Activated CD8-positive, alpha-beta T cell treated with anti-CD3 and anti-CD28 coated beads, Interleukin-2, amount 10 ng/mL, durations not matched to agents 7 days and 5 days (primary cell): ENCODE results near the gene KIF1A. TPM values are rescaled to one million over a fixed set of nuclear protein-coding genes. Genes with fewer than 3 reads are reported as not detected.
"Not testable (repeated sequence)": the region's sequence is repeated elsewhere in the genome, so short reads cannot be mapped to it uniquely, and the experiment has no call there.

Experiments
- ATAC-seq: fragments of 150-1000 bp; cut with Tn5 transposase; one replicate; pipeline ENCODE4 v1.10.0; 2021; ENCODE audit warnings: moderate library complexity
- CTCF ChIA-PET: fragments of 350-600 bp; sonication (Branson Sonifier 250); formaldehyde crosslinking; loops from one replicate; lab custom pipeline; 2021; ENCODE audit warnings: antibody characterized with exemption; lab: Charles Lee
- POLR2A ChIA-PET: fragments of 350-600 bp; sonication (Branson Sonifier 250); formaldehyde crosslinking; loops from one replicate; lab custom pipeline; 2021; ENCODE audit warnings: antibody characterized with exemption; lab: Charles Lee
- DNase-seq: peaks from one replicate; pipeline ENCODE4 v3.0.0-alpha.2; 2020
- H3K27ac Mint-ChIP-seq: one replicate; pipeline ENCODE4 v1.8.0; 2021; ENCODE audit warnings: mild to moderate bottlenecking, mixed read lengths
- H3K27me3 Mint-ChIP-seq: one replicate; pipeline ENCODE4 v1.8.0; 2021; ENCODE audit warnings: low read depth, mixed read lengths
- H3K36me3 Mint-ChIP-seq: one replicate; pipeline ENCODE4 v1.8.0; 2021; ENCODE audit warnings: low read depth, mixed read lengths
- H3K4me1 Mint-ChIP-seq: one replicate; pipeline ENCODE4 v1.8.0; 2021; ENCODE audit warnings: low read depth, mixed read lengths
- H3K4me3 Mint-ChIP-seq: one replicate; pipeline ENCODE4 v1.8.0; 2021; ENCODE audit warnings: mild to moderate bottlenecking, mixed read lengths
- H3K9me3 Mint-ChIP-seq: one replicate; pipeline ENCODE4 v1.8.0; 2022; ENCODE audit warnings: mixed read lengths; ENCODE audit not compliant: insufficient read depth
- total RNA-seq, 2 experiments: library from RNA; stranded (reverse); gene quantifications; one replicate each; pipeline ENCODE4 v1.2.3, GENCODE V29; 2021

The KIF1A gene
- total RNA-seq, 2 experiments from 2014 or later, result 0.81 to 1.5 TPM

DNA sequence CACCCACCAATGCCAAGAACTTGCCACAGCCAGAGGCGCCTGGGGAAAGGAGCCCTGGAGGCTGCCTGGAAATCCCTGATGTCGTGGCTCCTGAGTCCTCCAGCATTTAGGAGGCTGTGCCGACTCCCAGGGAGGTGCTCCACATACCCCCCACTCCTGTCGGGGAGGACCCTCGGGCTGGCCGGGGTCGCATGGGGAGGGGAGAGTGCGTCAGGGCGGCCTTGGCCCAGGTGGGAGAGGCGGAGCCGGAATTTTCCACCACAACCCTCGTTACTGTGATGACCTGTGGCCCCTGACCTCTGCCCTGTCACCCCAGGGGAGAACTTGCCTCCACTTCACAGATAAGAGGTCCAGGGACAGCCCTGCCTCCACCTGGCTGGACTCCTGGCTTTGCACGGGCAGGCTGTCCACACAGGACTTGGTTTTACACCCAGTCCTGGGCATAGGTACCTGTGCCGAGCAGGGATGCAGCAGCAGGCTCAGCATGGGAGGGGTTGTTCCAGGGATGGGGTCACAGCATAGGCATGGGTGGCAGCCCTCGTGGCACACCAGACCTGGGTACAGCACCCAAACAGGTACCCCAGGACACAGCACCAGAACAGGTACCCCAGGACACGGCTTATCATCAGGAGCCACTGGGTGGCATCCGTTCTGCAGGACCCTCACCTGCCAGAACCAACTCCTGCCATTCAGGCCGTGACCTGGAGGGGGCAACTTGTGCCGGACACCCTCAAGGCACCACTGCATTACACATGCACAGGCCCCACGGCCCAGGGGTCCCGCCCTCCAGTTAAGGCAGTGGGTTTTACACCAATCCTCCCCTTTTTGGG lies 36.3 kb upstream of the KIF1A start:
- ATAC-seq (no peak), DNase-seq (no peak)
- no peaks in the 10 kb centered on the region for H3K4me1 Mint-ChIP-seq
- POLR2A ChIA-PET, result no interaction called here
- H3K27me3 Mint-ChIP-seq, result peaks cover 2% of the 10 kb centered on the region
- peaks cover 13% of the 10 kb centered on the region for H3K9me3 Mint-ChIP-seq
- no peaks in the 10 kb centered on the region for H3K36me3 Mint-ChIP-seq
- no peak overlapping the region for H3K27ac Mint-ChIP-seq
- H3K4me3 Mint-ChIP-seq, result no peak overlapping the region
- CTCF ChIA-PET, result no interaction called here

DNA sequence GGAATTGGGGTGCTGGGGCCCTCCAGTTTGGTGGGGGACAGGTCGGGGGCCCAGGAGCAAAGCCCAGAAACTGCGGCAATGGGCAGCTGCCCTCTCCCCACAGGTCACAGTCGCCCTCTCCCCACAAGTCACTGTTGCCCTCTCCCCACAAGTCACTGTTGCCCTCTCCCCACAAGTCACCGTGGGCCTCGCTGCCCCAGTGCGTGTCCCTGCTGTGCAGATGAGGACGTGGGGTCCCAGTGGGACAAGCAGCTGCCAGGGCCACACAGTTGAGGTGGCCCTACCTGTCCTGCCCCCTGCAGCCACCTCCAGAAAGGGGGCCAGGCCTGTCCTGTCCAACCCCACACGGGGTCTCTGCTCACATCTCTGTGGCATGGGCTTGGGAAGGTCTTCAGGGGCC lies 35.7 kb upstream of the KIF1A start:
- ChIA-PET POLR2A (no interaction called here), CTCF (no interaction called here)
- Mint-ChIP-seq H3K9me3 (peaks cover 13% of the 10 kb centered on the region), H3K27me3 (peaks cover 1% of the 10 kb centered on the region), H3K27ac (no peak overlapping the region), H3K4me3 (no peak overlapping the region), H3K36me3 (no peaks in the 10 kb centered on the region), H3K4me1 (no peaks in the 10 kb centered on the region)
- no peak for ATAC-seq
- DNase-seq, result no peak

DNA sequence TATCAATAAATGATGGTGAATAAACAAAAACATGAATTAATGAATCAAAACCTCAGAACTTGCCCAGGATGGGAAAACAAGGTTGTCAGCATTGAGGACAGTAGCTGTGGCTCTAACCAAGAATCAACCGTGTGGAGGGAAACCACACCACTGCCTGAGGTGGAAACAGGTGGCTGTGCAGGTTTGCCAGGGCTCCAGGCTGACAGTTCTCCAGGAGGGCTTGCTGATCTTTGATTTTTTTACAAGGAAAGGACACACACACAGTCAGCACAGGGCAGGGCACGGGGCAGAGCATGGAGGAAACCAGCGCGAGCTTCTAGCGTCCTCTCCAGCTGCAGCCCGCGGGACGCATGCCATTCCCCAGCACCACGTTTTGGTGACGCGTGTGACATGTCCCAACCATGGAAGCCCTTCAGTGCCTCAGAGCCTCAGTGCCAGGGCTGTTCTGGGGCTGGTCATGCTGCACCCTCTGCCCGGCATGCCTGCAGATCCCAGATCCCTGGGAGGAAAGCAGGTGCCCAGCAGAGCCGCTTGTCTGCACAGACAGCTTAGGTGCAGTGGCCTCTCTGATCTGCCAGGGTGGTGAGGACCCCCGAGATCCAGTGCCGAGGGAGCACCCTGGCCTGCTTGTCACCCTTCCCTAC lies 32.8 kb upstream of the KIF1A start:
- Mint-ChIP-seq H3K4me3 (no peak overlapping the region), H3K9me3 (peaks cover 13% of the 10 kb centered on the region), H3K36me3 (no peaks in the 10 kb centered on the region), H3K4me1 (no peaks in the 10 kb centered on the region), H3K27me3 (no peaks in the 10 kb centered on the region), H3K27ac (no peak overlapping the region)
- no peak for DNase-seq
- POLR2A ChIA-PET, result no interaction called here
- ATAC-seq, result no peak
- CTCF ChIA-PET, result interaction anchor here (1.2 kb wide), 1 partner anchor 297 kb away, joined by 3 read pairs; no protein-coding TSS in a partner anchor

DNA sequence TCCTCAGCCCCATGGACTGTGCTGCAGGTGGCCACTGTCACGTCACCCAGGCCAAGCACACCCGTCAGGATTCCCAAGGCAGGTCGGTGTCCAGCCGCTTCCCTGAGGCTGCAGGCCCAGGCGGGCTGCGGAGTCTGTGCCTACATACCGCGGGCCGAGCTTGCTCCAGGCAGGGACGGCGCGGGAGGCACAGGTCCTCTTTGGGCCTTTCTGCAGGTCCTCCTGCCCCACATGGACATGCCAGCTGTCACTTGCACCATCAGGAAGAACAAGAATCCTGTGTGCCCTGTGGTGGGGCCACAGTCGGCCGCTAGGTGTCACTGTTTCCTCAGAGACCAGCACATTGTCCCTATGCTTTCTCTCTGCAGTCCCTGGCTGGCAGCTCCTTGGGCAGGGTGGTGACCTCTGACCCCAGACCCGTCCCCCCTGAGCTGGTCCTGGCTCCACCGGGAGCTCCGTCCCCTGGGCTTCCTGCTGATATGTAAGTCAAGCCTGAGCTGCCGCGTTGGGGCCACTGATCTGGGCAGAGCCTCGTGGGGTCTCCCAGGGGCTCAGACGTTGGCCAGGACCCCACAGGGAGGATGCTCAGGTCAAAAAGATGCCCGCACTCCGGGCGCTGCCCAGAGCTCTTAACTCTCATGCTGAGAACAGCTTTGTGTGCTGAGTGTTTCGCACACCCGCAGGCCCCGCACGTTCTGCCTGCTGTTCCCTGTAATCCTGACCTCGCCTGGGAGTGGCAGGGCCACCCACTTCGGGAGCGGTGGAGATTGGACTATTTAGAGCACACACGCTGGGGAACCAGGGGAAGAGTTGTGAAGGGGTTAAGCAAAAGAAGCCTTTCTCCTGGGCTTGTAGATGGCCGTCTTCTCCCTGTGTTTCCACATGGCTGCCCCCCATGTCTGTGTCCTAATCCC lies 31.3 kb upstream of the KIF1A start:
- no peaks in the 10 kb centered on the region for H3K27me3 Mint-ChIP-seq
- POLR2A ChIA-PET, result no interaction called here
- no peaks in the 10 kb centered on the region for H3K36me3 Mint-ChIP-seq
- CTCF ChIA-PET, result interaction anchor here (0.6 to 1.1 kb wide), 4 partner anchors 19 to 808 kb away, joined by 3 read pairs; partner anchors contain the start of gene PASK
- H3K27ac Mint-ChIP-seq, result no peak overlapping the region
- no peak overlapping the region for H3K4me3 Mint-ChIP-seq
- ATAC-seq, result peak; percentile 91
- peak; percentile 86 for DNase-seq
- H3K9me3 Mint-ChIP-seq, result peaks cover 13% of the 10 kb centered on the region
- H3K4me1 Mint-ChIP-seq, result no peaks in the 10 kb centered on the region

DNA sequence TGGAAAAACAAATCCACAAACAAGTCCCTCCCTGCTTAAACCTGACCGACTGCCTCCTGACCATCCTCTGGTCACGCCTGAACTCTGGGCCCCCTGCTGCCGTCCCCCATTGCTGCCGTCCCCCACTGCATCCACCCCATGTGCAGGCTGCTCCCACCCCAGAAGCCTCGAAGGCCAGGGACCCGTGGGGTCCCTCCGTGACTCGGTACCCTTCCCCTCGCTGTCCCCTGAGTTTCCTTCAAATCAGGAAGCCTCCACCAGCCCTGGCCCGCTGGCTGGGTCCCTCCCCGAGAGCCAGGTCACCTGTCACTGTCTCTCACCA lies 30.7 kb upstream of the KIF1A start:
- no peaks in the 10 kb centered on the region for H3K36me3 Mint-ChIP-seq
- POLR2A ChIA-PET, result no interaction called here
- CTCF ChIA-PET, result no interaction called here
- no peak for DNase-seq
- no peak overlapping the region for H3K27ac Mint-ChIP-seq
- peaks cover 13% of the 10 kb centered on the region for H3K9me3 Mint-ChIP-seq
- no peaks in the 10 kb centered on the region for H3K27me3 Mint-ChIP-seq
- no peaks in the 10 kb centered on the region for H3K4me1 Mint-ChIP-seq
- no peak for ATAC-seq
- no peak overlapping the region for H3K4me3 Mint-ChIP-seq

DNA sequence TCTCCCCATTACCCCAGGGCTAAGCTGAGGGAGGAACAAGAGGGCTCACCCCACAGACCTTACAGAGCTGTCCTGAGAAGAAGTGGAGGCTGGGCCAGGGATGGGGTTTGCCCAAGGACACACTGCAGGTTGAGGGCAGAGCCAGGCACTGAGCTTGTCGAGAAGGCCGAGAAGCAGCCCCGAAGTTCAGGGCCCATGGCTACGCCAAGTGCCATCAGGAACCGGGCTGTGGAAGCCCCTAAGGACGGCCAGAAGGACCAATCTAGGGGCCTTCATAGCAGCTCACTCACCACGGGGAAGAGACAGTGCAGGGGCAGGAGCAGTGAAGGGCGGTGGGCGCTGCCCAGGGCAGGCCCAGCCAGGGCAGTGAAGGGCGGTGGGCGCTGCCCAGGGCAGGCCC lies 30.0 kb upstream of the KIF1A start:
- Mint-ChIP-seq H3K27ac (no peak overlapping the region), H3K4me1 (no peaks in the 10 kb centered on the region), H3K4me3 (no peak overlapping the region), H3K9me3 (peaks cover 11% of the 10 kb centered on the region), H3K27me3 (peaks cover 2% of the 10 kb centered on the region), H3K36me3 (no peaks in the 10 kb centered on the region)
- ATAC-seq (no peak), DNase-seq (no peak)
- CTCF ChIA-PET, result interaction anchor here (0.7 kb wide), 1 partner anchor 65 kb away, joined by 3 read pairs; no protein-coding TSS in a partner anchor
- POLR2A ChIA-PET, result no interaction called here

DNA sequence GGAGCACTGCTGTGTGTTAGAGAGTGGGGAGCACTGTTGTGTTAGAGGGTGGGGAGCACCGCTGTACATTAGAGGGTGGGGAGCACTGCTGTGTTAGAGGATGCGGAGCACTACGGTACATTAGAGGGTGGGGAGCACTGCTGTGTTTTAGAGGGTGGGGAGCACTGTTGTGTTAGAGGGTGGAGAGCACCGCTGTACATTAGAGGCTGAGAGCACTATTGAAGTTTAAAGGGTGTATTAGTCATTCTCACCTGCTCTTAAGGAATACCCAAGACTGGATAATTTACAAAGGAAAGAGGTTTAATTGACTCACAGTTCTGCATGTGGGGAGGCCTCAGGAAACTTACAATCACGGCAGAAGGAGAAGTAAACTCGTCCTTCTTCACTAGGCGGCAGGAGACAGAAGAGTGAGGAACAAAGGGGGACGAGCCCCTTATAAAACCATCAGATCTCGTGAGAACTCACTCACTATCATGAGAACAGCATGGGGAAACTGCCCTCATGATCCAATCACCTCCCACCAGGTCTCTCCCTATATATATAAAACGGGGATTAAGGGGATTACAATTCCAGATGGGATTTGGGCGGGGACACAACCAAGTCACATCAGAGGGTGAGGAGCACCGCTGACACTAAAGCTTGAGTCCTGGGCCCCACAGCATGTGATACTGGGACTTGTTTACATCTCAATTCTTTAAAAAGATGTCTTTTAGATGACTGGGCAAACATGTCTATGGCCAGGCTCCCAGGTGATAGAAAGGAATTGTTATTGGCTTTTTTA lies 29.1 kb upstream of the KIF1A start:
- no peaks in the 10 kb centered on the region for H3K36me3 Mint-ChIP-seq
- H3K4me3 Mint-ChIP-seq, result no peak overlapping the region
- no peak overlapping the region for H3K27ac Mint-ChIP-seq
- DNase-seq, result no peak
- ChIA-PET POLR2A (no interaction called here), CTCF (interaction anchor here (0.7 kb wide), 1 partner anchor 65 kb away, joined by 3 read pairs; no protein-coding TSS in a partner anchor)
- peaks cover 2% of the 10 kb centered on the region for H3K9me3 Mint-ChIP-seq
- H3K4me1 Mint-ChIP-seq, result no peaks in the 10 kb centered on the region
- no peak for ATAC-seq
- peaks cover 4% of the 10 kb centered on the region for H3K27me3 Mint-ChIP-seq

DNA sequence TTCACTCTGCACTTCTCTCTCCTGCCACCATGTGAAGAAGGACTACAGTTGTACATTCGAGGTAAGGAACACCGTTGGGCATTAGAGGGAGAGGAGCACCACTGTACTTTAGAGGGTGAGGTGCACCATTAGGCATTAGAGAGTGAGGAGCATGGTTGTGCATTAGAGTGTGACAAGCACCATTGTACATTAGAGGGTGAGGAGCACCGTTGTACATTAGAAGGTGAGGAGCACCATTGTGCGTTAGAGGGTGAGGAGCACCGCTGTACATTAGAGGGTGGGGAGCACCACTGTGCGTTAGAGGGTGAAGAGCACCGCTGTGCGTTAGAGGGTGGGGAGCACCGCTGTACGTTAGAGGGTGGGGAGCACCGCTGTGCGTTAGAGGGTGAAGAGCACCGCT lies 27.8 kb upstream of the KIF1A start:
- POLR2A ChIA-PET, result no interaction called here
- Mint-ChIP-seq H3K36me3 (no peaks in the 10 kb centered on the region), H3K27me3 (peaks cover 8% of the 10 kb centered on the region), H3K4me3 (no peak overlapping the region), H3K9me3 (no peaks in the 10 kb centered on the region), H3K27ac (no peak overlapping the region), H3K4me1 (no peaks in the 10 kb centered on the region)
- DNase-seq (no peak), ATAC-seq (no peak)
- CTCF ChIA-PET, result no interaction called here

DNA sequence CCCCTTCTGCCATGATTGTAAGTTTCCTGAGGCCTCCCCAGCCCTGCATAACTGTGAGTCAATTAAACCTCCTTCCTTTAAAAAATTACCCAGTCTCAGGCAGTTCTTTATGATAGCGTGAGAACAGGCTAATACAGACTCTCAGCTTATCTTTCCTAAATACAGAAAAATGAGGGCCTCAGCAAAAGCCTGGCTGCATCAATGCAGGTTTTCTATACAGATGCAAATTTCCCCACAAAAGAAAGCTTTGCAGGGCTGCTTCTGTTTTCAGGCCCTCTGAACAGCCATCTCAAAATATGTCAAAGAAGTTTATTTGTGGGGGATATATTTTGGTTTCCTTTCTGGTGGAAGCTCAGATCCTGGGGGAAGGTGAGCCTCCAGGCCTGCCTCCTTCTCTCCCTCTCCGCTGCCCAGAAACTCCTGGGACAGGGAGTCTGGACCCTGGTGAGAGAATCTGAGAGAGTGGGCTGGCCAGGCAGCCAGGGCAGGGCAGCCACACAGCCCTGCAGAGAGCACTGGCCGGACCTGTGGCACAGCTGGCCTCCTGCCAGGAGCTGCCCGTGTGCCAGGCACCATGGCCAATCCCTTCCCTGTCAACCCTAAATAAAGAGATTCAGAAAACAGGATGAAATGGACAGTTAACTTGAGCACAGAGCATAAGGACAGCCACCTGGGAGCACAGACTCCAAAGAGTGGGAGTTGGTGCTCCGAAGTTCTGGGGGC lies 27.0 kb upstream of the KIF1A start:
- no peak overlapping the region for H3K4me3 Mint-ChIP-seq
- no peaks in the 10 kb centered on the region for H3K36me3 Mint-ChIP-seq
- DNase-seq, result no peak
- no peaks in the 10 kb centered on the region for H3K4me1 Mint-ChIP-seq
- ChIA-PET POLR2A (no interaction called here), CTCF (interaction anchor here (1.0 kb wide), 1 partner anchor 13 kb away, joined by 3 read pairs; no protein-coding TSS in a partner anchor)
- peaks cover 11% of the 10 kb centered on the region for H3K27me3 Mint-ChIP-seq
- no peak overlapping the region for H3K27ac Mint-ChIP-seq
- ATAC-seq, result no peak
- no peaks in the 10 kb centered on the region for H3K9me3 Mint-ChIP-seq

DNA sequence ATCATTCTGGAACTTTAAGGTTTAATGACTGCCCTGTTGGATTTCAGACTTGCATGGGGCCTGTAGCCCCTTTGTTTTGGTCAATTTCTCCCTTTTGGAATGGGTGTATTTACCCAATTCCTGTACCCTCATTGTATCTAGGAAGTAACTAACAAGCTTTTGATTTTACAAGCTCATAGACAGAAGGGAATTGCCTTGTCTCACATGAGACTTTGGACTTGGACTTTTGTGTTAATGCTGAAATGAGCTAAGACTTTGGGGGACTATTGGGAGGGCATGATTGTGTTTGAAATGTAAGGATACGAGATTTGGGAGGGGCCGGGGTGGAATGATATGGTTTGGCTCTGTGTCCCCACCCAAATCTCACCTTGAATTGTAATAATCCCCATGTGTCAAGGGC lies 26.3 kb upstream of the KIF1A start:
- DNase-seq, POLR2A ChIA-PET, CTCF ChIA-PET, ATAC-seq, H3K4me3 Mint-ChIP-seq, H3K27ac Mint-ChIP-seq, H3K36me3 Mint-ChIP-seq, H3K9me3 Mint-ChIP-seq, H3K4me1 Mint-ChIP-seq: not testable (repeated sequence)
- peaks cover 11% of the 10 kb centered on the region for H3K27me3 Mint-ChIP-seq
